Neural cell (in vitro differentiated cells): ENCODE data around the gene CDKL4. TPM values are rescaled to one million over a fixed set of nuclear protein-coding genes. Genes with fewer than 3 reads are reported as not detected.
"Not testable (repeated sequence)": the region's sequence is repeated elsewhere in the genome, so short reads cannot be mapped to it uniquely, and the experiment has no call there.

Experiments
- H2AFZ ChIP-seq: fragments of 200-600, 300-800 bp; sonication (generic), shearing (Covaris generic); 2 replicates; pipeline ENCODE4 v1.6.0; 2014; ENCODE audit warnings: low read depth, mild to moderate bottlenecking, antibody characterized with exemption, low read length, moderate library complexity
- H3F3A ChIP-seq: fragments of 200-600 bp; shearing (Covaris generic); 2 replicates; pipeline ENCODE4 v1.6.1; 2016; ENCODE audit warnings: mild to moderate bottlenecking, moderate library complexity, mixed read lengths, antibody characterized with exemption, low read length; ENCODE audit not compliant: insufficient read depth, poor library complexity, severe bottlenecking
- H3K27ac ChIP-seq: fragments of 200-600, 300-800 bp; sonication (generic), shearing (Covaris generic); 2 replicates; pipeline ENCODE4 v1.5.1; 2014; ENCODE audit warnings: mild to moderate bottlenecking, low read length, moderate library complexity
- H3K27me3 ChIP-seq: fragments of 300-800, 200-600 bp; sonication (generic), shearing (Covaris generic); 2 replicates; pipeline ENCODE4 v1.6.0; 2014; ENCODE audit warnings: mild to moderate bottlenecking, low read depth, low read length, moderate library complexity; ENCODE audit not compliant: insufficient read depth
- H3K36me3 ChIP-seq: fragments of 300-800, 200-600 bp; sonication (generic), shearing (Covaris generic); 2 replicates; pipeline ENCODE4 v1.5.1; 2014; ENCODE audit warnings: mild to moderate bottlenecking, antibody characterized with exemption, low read length, moderate library complexity; ENCODE audit not compliant: insufficient read depth
- H3K4me2 ChIP-seq: fragments of 300-800, 200-600 bp; sonication (generic), shearing (Covaris generic); 2 replicates; pipeline ENCODE4 v1.6.0; 2014; ENCODE audit warnings: mild to moderate bottlenecking, low read length
- H3K4me3 ChIP-seq: fragments of 300-800, 200-600 bp; sonication (generic), shearing (Covaris generic); 2 replicates; pipeline ENCODE4 v1.5.1; 2014; ENCODE audit warnings: mild to moderate bottlenecking, low read length, moderate library complexity
- H3K79me2 ChIP-seq: fragments of 200-600 bp; shearing (Covaris generic); replicated peaks from 2 replicates; pipeline ENCODE4 v1.6.0; 2014; ENCODE audit warnings: mild to moderate bottlenecking, low read length, moderate library complexity; ENCODE audit not compliant: insufficient read depth
- H3K9ac ChIP-seq: fragments of 300-800, 200-600 bp; sonication (generic), shearing (Covaris generic); 2 replicates; pipeline ENCODE4 v1.6.1; 2016; ENCODE audit warnings: mild to moderate bottlenecking, low read length, mixed read lengths
- H3K9me2 ChIP-seq: fragments of 200-600 bp; shearing (Covaris generic); 2 replicates; pipeline ENCODE4 v1.6.1; 2016; ENCODE audit warnings: mild to moderate bottlenecking, low read length, mixed read lengths; ENCODE audit not compliant: insufficient read depth
- H3K9me3 ChIP-seq: fragments of 200-600, 300-800 bp; sonication (generic), shearing (Covaris generic); 2 replicates; pipeline ENCODE4 v1.6.1; 2016; ENCODE audit warnings: mild to moderate bottlenecking, mixed run types, low read length, moderate library complexity, mixed read lengths
- H4K20me1 ChIP-seq: fragments of 200-600 bp; shearing (Covaris generic); 2 replicates; pipeline ENCODE4 v1.6.1; 2016; ENCODE audit warnings: mild to moderate bottlenecking, mixed run types; ENCODE audit not compliant: insufficient read depth
- EP300 ChIP-seq: fragments of 450-650 bp; conservative IDR thresholded peaks from 2 replicates; pipeline ENCODE4 v1.6.1; 2014; ENCODE audit warnings: antibody characterized with exemption, mild to moderate bottlenecking, moderate library complexity; ENCODE audit not compliant: poor library complexity, severe bottlenecking
- EZH2 ChIP-seq: fragments of 200-600, 300-800 bp; shearing (Covaris generic), sonication (generic); IDR thresholded peaks from 2 replicates; pipeline ENCODE4 v1.6.1; 2014; ENCODE audit warnings: antibody characterized with exemption, low read length, borderline replicate concordance, mild to moderate bottlenecking; ENCODE audit not compliant: insufficient read depth, poor library complexity, severe bottlenecking
- MXI1 ChIP-seq: fragments of 450-650 bp; conservative IDR thresholded peaks from 2 replicates; pipeline ENCODE4 v1.6.1; 2014; ENCODE audit warnings: antibody characterized with exemption, mild to moderate bottlenecking; ENCODE audit not compliant: poor library complexity, severe bottlenecking
- POLR2AphosphoS5 ChIP-seq: IDR thresholded peaks from 2 replicates; pipeline ENCODE4 v1.6.1; 2012
- RAD21 ChIP-seq: fragments of 450-650 bp; conservative IDR thresholded peaks from 2 replicates; pipeline ENCODE4 v1.6.1; 2014; ENCODE audit warnings: antibody characterized with exemption, mild to moderate bottlenecking, moderate library complexity
- SMC3 ChIP-seq: fragments of 450-650 bp; conservative IDR thresholded peaks from 2 replicates; pipeline ENCODE4 v1.6.1; 2014; ENCODE audit warnings: antibody characterized with exemption, mild to moderate bottlenecking, moderate library complexity; ENCODE audit not compliant: poor library complexity
- TAF1 ChIP-seq: IDR thresholded peaks from 2 replicates; pipeline ENCODE4 v1.6.1; 2012; ENCODE audit warnings: low read depth
- polyA plus RNA-seq: library from polyadenylated mRNA; depleted of rRNA; stranded (reverse); fragments of >200 nt; gene quantifications from 2 replicates; pipeline ENCODE4 v1.2.3, GENCODE V29; 2014
- TF ChIP-seq, protein P1 (sequence below): fragments of 450-650 bp; IDR thresholded peaks from 2 replicates; pipeline ENCODE4 v1.5.1; 2014; ENCODE audit warnings: antibody characterized with exemption, mild to moderate bottlenecking, moderate library complexity; ENCODE audit not compliant: poor library complexity, severe bottlenecking
- TF ChIP-seq, protein P2 (sequence below): IDR thresholded peaks from 2 replicates; pipeline ENCODE4 v1.6.1; 2012; ENCODE audit warnings: borderline replicate concordance

CDKL4 gene
- polyA plus RNA-seq, 1 donor from 2014 or later, result not detected

- TF ChIP-seq MXI1 (no peak), SMC3 (no peak), TAF1 (no peak), RAD21 (no peak), EZH2 (no peak), EP300 (no peak)
- TF ChIP-seq, protein P1, sequence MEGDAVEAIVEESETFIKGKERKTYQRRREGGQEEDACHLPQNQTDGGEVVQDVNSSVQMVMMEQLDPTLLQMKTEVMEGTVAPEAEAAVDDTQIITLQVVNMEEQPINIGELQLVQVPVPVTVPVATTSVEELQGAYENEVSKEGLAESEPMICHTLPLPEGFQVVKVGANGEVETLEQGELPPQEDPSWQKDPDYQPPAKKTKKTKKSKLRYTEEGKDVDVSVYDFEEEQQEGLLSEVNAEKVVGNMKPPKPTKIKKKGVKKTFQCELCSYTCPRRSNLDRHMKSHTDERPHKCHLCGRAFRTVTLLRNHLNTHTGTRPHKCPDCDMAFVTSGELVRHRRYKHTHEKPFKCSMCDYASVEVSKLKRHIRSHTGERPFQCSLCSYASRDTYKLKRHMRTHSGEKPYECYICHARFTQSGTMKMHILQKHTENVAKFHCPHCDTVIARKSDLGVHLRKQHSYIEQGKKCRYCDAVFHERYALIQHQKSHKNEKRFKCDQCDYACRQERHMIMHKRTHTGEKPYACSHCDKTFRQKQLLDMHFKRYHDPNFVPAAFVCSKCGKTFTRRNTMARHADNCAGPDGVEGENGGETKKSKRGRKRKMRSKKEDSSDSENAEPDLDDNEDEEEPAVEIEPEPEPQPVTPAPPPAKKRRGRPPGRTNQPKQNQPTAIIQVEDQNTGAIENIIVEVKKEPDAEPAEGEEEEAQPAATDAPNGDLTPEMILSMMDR, result no peak
- no peaks in the 10 kb centered on the region for H4K20me1 ChIP-seq
- no peak overlapping the region for H3K9ac ChIP-seq
- no peaks in the 10 kb centered on the region for H3K27me3 ChIP-seq
- no peaks in the 10 kb centered on the region for H3K9me2 ChIP-seq
- no peaks in the 10 kb centered on the region for H3K79me2 ChIP-seq
- no peak overlapping the region for H3K27ac ChIP-seq
- H3K4me3 ChIP-seq, result no peak overlapping the region
- H3K9me3 ChIP-seq, result no peaks in the 10 kb centered on the region
- H2AFZ ChIP-seq, result no peak overlapping the region
- no peak overlapping the region for H3K4me2 ChIP-seq
- H3K36me3 ChIP-seq, result no peaks in the 10 kb centered on the region
- no peaks in the 10 kb centered on the region for H3F3A ChIP-seq
Observed at GRCh38 chr2:39203382-39203781, 40.4 kb downstream of the CDKL4 start.

DNA sequence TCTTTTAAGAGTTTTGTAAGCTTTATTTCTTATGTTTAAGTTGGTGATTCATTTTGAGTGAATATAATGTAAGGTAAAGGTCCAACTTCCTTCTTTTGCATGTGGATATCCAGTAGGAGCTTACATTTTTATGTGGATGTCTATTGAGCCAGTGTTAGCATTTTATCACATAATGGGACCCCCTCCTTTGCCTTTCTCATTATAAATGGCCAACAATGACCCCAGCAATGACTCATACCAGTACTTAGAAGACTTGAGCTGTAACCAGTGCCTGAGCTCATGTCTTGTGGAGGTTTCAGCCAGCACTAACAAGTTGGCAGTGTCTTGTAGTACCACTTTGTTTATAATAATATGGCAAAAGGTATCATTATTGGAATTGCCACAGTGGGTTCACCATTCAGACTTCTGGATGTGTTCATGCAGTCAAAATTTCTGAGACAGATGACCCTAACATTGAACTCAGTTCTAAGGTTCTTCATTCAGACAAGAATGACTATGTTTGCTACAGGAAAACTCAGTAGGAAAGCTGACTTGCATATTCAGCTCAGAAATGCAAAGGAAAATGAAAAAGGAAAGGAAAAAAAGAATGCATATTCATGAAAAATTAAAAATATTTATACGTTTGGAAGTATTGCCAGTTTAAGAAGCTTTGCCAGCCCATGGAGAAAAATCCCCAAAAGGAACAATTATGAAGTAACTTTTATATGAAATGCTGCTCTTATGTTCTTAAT is 41.0 kb downstream of the CDKL4 start:
- no peak for TF ChIP-seq SMC3
- TF ChIP-seq, protein P2, sequence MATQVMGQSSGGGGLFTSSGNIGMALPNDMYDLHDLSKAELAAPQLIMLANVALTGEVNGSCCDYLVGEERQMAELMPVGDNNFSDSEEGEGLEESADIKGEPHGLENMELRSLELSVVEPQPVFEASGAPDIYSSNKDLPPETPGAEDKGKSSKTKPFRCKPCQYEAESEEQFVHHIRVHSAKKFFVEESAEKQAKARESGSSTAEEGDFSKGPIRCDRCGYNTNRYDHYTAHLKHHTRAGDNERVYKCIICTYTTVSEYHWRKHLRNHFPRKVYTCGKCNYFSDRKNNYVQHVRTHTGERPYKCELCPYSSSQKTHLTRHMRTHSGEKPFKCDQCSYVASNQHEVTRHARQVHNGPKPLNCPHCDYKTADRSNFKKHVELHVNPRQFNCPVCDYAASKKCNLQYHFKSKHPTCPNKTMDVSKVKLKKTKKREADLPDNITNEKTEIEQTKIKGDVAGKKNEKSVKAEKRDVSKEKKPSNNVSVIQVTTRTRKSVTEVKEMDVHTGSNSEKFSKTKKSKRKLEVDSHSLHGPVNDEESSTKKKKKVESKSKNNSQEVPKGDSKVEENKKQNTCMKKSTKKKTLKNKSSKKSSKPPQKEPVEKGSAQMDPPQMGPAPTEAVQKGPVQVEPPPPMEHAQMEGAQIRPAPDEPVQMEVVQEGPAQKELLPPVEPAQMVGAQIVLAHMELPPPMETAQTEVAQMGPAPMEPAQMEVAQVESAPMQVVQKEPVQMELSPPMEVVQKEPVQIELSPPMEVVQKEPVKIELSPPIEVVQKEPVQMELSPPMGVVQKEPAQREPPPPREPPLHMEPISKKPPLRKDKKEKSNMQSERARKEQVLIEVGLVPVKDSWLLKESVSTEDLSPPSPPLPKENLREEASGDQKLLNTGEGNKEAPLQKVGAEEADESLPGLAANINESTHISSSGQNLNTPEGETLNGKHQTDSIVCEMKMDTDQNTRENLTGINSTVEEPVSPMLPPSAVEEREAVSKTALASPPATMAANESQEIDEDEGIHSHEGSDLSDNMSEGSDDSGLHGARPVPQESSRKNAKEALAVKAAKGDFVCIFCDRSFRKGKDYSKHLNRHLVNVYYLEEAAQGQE, result no peak
- no peak for TF ChIP-seq RAD21
- no peak for TF ChIP-seq EZH2
- TF ChIP-seq, protein P1, result no peak
- TF ChIP-seq TAF1, result no peak
- no peak for TF ChIP-seq EP300
- no peak for TF ChIP-seq MXI1
- no peak for TF ChIP-seq POLR2AphosphoS5
- no peak overlapping the region for H3K4me3 ChIP-seq
- no peaks in the 10 kb centered on the region for H3K79me2 ChIP-seq
- no peaks in the 10 kb centered on the region for H3K27me3 ChIP-seq
- H3K27ac ChIP-seq, result no peak overlapping the region
- no peaks in the 10 kb centered on the region for H3F3A ChIP-seq
- H3K4me2 ChIP-seq, result no peak overlapping the region
- no peak overlapping the region for H3K9ac ChIP-seq
- no peaks in the 10 kb centered on the region for H3K9me3 ChIP-seq
- H3K9me2 ChIP-seq, result no peaks in the 10 kb centered on the region
- no peaks in the 10 kb centered on the region for H4K20me1 ChIP-seq
- H3K36me3 ChIP-seq, result no peaks in the 10 kb centered on the region
- no peak overlapping the region for H2AFZ ChIP-seq

DNA sequence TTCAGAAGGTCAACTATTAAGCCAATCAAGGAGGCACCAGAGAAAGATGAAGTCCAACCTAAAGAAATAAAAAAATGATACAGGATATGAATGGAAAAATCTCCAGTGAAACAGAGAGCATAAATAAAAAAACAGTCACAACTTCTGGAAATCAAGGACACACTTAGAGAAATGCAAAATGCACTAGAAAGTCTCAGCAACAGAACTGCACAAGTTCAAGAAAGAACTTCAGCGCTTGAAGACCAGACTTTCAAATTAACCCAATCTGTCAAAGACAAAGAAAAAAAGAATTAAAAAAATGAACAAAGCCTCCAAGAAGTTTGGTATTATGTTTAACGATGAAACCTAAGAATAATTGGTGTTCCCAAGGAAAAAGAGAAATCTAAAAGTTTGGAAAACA is 46.8 kb downstream of the CDKL4 start:
- not testable (repeated sequence) for H3K79me2 ChIP-seq, H3K4me2 ChIP-seq, H3F3A ChIP-seq, H3K9me2 ChIP-seq, H2AFZ ChIP-seq, H3K9me3 ChIP-seq, H3K27me3 ChIP-seq, H3K36me3 ChIP-seq, H4K20me1 ChIP-seq, H3K4me3 ChIP-seq, H3K27ac ChIP-seq, H3K9ac ChIP-seq
